ENCODE data around the gene TSHZ2.

DNA sequence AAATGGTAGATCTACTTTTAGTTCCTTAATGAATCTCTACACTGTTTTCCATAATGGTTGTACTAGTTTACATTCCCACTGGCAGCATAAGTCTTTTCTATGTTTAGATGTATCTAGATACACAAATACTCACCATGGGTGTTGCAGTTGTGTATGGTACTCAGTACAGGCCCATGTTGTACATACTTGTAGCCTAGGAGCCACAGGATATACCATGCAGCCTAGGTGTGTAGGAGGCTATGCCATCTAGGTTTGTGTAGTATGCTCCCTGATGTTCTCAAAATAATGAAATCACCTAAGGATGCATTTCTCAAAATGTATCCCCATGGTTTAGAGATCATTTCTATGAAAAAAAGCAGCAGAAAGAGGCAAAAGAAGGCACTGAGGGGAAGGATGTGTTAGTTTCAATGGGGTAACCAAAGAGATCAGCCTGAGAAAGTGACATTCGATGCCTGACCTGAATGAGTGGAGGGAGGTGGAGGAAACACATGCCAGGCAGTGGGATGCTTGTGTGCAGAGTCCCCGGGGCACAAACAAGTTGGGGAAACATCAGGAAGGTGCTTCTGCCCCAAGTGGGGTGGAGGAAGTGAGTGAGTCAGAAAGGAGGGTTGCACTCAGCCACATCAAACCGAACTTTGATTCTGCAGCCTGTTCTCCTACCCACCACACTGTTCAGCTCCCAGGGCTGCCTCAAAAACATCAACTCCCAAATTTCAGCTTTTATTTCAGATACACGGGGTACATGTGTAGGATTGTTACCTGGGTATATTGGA, 430.3 kb downstream of the TSHZ2 start:
- TF ChIP-seq, protein P1, sequence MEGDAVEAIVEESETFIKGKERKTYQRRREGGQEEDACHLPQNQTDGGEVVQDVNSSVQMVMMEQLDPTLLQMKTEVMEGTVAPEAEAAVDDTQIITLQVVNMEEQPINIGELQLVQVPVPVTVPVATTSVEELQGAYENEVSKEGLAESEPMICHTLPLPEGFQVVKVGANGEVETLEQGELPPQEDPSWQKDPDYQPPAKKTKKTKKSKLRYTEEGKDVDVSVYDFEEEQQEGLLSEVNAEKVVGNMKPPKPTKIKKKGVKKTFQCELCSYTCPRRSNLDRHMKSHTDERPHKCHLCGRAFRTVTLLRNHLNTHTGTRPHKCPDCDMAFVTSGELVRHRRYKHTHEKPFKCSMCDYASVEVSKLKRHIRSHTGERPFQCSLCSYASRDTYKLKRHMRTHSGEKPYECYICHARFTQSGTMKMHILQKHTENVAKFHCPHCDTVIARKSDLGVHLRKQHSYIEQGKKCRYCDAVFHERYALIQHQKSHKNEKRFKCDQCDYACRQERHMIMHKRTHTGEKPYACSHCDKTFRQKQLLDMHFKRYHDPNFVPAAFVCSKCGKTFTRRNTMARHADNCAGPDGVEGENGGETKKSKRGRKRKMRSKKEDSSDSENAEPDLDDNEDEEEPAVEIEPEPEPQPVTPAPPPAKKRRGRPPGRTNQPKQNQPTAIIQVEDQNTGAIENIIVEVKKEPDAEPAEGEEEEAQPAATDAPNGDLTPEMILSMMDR (IDR thresholded peaks at IDR 0.05; ENCODE audit: extremely low read depth in 1 of 2, insufficient read depth in 1 of 2, low read depth in 1 of 2, low read length in 2 of 2): no peak
- TF ChIP-seq POLR2A (IDR thresholded peaks at IDR 0.05; ENCODE audit: low read depth, low read length) (no peak), JUN (IDR thresholded peaks at IDR 0.05; ENCODE audit: borderline replicate concordance, insufficient read depth, insufficient read length, low read depth) (no peak), GATA2 (IDR thresholded peaks at IDR 0.05; ENCODE audit: insufficient read depth, insufficient read length, low read depth, low read length) (no peak), POLR2AphosphoS5 (IDR thresholded peaks at IDR 0.05; ENCODE audit: insufficient read depth, low read depth, low read length) (no peak), EZH2 (IDR thresholded peaks at IDR 0.05; ENCODE audit: borderline replicate concordance, low read depth, low read length, severe bottlenecking) (no peak)
